GM23248 (cell line): Measurements from ENCODE around the gene LRIG1. TPM values are rescaled to one million over a fixed set of nuclear protein-coding genes. Genes with fewer than 3 reads are reported as not detected.

Experiments used
- DNase-seq: peaks from one replicate; pipeline ENCODE4 v3.0.0-alpha.2; 2015
- H2AFZ ChIP-seq: fragments of 200-600 bp; sonication (generic); 2 replicates; pipeline ENCODE4 v1.6.1; 2016; ENCODE audit warnings: antibody characterized with exemption
- H3F3A ChIP-seq: fragments of 200-600 bp; sonication (generic); 2 replicates; pipeline ENCODE4 v1.6.1; 2016; ENCODE audit warnings: mild to moderate bottlenecking, antibody characterized with exemption, mixed run types; ENCODE audit not compliant: insufficient read depth
- H3K27ac ChIP-seq: fragments of 200-600 bp; sonication (generic); 2 replicates; pipeline ENCODE4 v1.5.1; 2016; ENCODE audit warnings: mild to moderate bottlenecking
- H3K27me3 ChIP-seq: fragments of 200-600 bp; sonication (generic); replicated peaks from 2 replicates; pipeline ENCODE4 v1.6.1; 2016; ENCODE audit warnings: mild to moderate bottlenecking; ENCODE audit not compliant: insufficient read depth
- H3K36me3 ChIP-seq: fragments of 200-600 bp; sonication (generic); 2 replicates; pipeline ENCODE4 v1.6.1; 2016; ENCODE audit warnings: low read depth, mild to moderate bottlenecking
- H3K4me1 ChIP-seq: fragments of 200-600 bp; sonication (generic); 2 replicates; pipeline ENCODE4 v1.6.1; 2016; ENCODE audit warnings: mild to moderate bottlenecking; ENCODE audit not compliant: insufficient read depth
- H3K4me2 ChIP-seq: fragments of 200-600 bp; sonication (generic); one replicate; pipeline ENCODE4 v1.6.1; 2016; ENCODE audit warnings: mild to moderate bottlenecking; ENCODE audit not compliant: unreplicated experiment
- H3K4me3 ChIP-seq: fragments of 200-600 bp; sonication (generic); 2 replicates; pipeline ENCODE4 v1.5.1; 2016; ENCODE audit warnings: mild to moderate bottlenecking
- H3K79me2 ChIP-seq: fragments of 200-600 bp; sonication (generic); 2 replicates; pipeline ENCODE4 v1.6.1; 2016; ENCODE audit warnings: mild to moderate bottlenecking; ENCODE audit not compliant: insufficient read depth
- H3K9ac ChIP-seq: fragments of 200-600 bp; sonication (generic); 2 replicates; pipeline ENCODE4 v1.6.1; 2016; ENCODE audit warnings: mild to moderate bottlenecking
- H3K9me2 ChIP-seq: fragments of 200-600 bp; sonication (generic); 2 replicates; pipeline ENCODE4 v1.6.1; 2016; ENCODE audit warnings: mixed run types, mild to moderate bottlenecking, moderate library complexity; ENCODE audit not compliant: insufficient read depth
- H3K9me3 ChIP-seq: fragments of 200-600 bp; sonication (generic); one replicate; pipeline ENCODE4 v1.6.1; 2017; ENCODE audit warnings: low read depth
- H4K20me1 ChIP-seq: fragments of 200-600 bp; sonication (generic); 2 replicates; pipeline ENCODE4 v1.6.0; 2016; ENCODE audit not compliant: insufficient read depth
- EZH2 ChIP-seq: fragments of 200-600 bp; sonication (generic); IDR thresholded peaks from 2 replicates; pipeline ENCODE4 v1.6.1; 2018; ENCODE audit warnings: antibody characterized with exemption, mild to moderate bottlenecking; ENCODE audit not compliant: insufficient read depth, poor library complexity, severe bottlenecking
- EZH2phosphoT487 ChIP-seq: fragments of 200-600 bp; sonication (generic); IDR thresholded peaks from 2 replicates; pipeline ENCODE4 v1.6.1; 2018; ENCODE audit warnings: antibody characterized with exemption, moderate library complexity, mild to moderate bottlenecking, low read depth; ENCODE audit not compliant: insufficient read depth
- WGBS, 2 experiments: methylation state at CpG; one replicate each; pipeline ENCODE4 v1.1.6; 2015 to 2017; ENCODE audit warnings: low lambda C conversion rate in 2 of 2, low coverage in 1 of 2; ENCODE audit errors: missing lambda C conversion rate in 2 of 2; 5-methylcytosine and 5-hydroxymethylcytosine counted together
- in situ Hi-C: fragments of 300-500 bp; cut with MboI; formaldehyde crosslinking; loops from 2 replicates; pipeline ENCODE4 v1.15.0; 2020
- polyA plus RNA-seq: library from polyadenylated mRNA; unstranded; fragments of >200 nt; fragmentation: Nextera tagmentation; extraction: Ambion mirVana; gene quantifications from 2 replicates; pipeline ENCODE4 v1.2.1, GENCODE V29; 2016
- total RNA-seq: library from RNA; depleted of rRNA; stranded (reverse); fragments of >200 nt; shearing (Covaris generic); gene quantifications from 2 replicates; pipeline ENCODE4 v1.2.3, GENCODE V29; 2014

Gene LRIG1
- total and polyA plus RNA-seq, 2 experiments from 2014 or later: 3.1 to 6.5 TPM

GRCh38 chr3:66473692-66474091 is 27.1 kb downstream of the LRIG1 start:
- peak overlapping the region; percentile 63 for H3K9ac ChIP-seq
- peaks cover 29% of the 10 kb centered on the region for H3K4me1 ChIP-seq
- H3K79me2 ChIP-seq: peaks cover 15% of the 10 kb centered on the region
- peak overlapping the region; percentile 72 for H3K4me2 ChIP-seq
- peak overlapping the region; percentile 41 for H3K4me3 ChIP-seq
- no peaks in the 10 kb centered on the region for H3K9me3 ChIP-seq
- TF ChIP-seq EZH2phosphoT487 (no peak), EZH2 (no peak)
- H4K20me1 ChIP-seq: no peaks in the 10 kb centered on the region
- 7 to 11% methylated on average over 11 of the region's 11 CpGs for WGBS, 2 experiments
- peak overlapping the region; percentile 65 for H2AFZ ChIP-seq
- DNase-seq: peak; percentile 90
- in situ Hi-C loops: no loop called here
- H3K36me3 ChIP-seq: no peaks in the 10 kb centered on the region
- H3K27ac ChIP-seq: peak overlapping the region; percentile 66
- peaks cover 28% of the 10 kb centered on the region for H3F3A ChIP-seq
- H3K9me2 ChIP-seq: no peaks in the 10 kb centered on the region
- H3K27me3 ChIP-seq: no peaks in the 10 kb centered on the region

DNA sequence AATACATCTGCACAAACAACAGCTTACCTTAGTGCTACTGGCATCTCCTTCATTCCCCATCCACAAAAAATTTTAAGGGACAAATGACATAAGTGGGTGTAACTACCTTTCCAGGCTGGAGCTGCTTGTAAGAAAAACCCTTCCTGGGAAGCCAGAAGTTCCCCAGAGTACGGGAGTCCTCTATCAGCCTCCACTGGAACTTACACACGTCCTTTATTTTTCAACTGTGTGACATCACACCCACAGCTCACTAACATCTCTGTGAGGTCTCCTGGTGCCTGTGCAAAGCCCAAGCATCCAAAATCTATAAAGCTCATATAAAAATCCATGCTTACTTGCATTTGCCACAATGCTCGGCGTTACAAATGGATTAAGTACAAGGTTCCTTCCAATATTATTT is 27.6 kb downstream of the LRIG1 start:
- in situ Hi-C loops: no loop called here
- H3K9ac ChIP-seq: peak overlapping the region; percentile 63
- H3K36me3 ChIP-seq: no peaks in the 10 kb centered on the region
- H3K4me3 ChIP-seq: peak overlapping the region; percentile 41
- peak overlapping the region; percentile 66 for H3K27ac ChIP-seq
- H4K20me1 ChIP-seq: no peaks in the 10 kb centered on the region
- H3K27me3 ChIP-seq: no peaks in the 10 kb centered on the region
- peak overlapping the region; percentile 65 for H2AFZ ChIP-seq
- H3K9me2 ChIP-seq: no peaks in the 10 kb centered on the region
- peaks cover 34% of the 10 kb centered on the region for H3K4me1 ChIP-seq
- peak overlapping the region; percentile 72 for H3K4me2 ChIP-seq
- 22 to 24% methylated on average over 4 of the region's 4 CpGs for WGBS, 2 experiments
- peak; percentile 43 for DNase-seq
- peaks cover 34% of the 10 kb centered on the region for H3F3A ChIP-seq
- H3K9me3 ChIP-seq: no peaks in the 10 kb centered on the region
- H3K79me2 ChIP-seq: peaks cover 11% of the 10 kb centered on the region
- TF ChIP-seq EZH2phosphoT487: no peak
- no peak for TF ChIP-seq EZH2

GRCh38 chr3:66472313-66473134 is 28.3 kb downstream of the LRIG1 start:
- H3K27ac ChIP-seq: peak overlapping the region; percentile 66
- no peaks in the 10 kb centered on the region for H3K36me3 ChIP-seq
- peak overlapping the region; percentile 72 for H3K4me2 ChIP-seq
- no peaks in the 10 kb centered on the region for H3K9me2 ChIP-seq
- H3K4me3 ChIP-seq: peak overlapping the region; percentile 41
- peaks cover 8% of the 10 kb centered on the region; the same call in 1 of the 2 replicates for H3K79me2 ChIP-seq
- no peaks in the 10 kb centered on the region for H3K27me3 ChIP-seq
- in situ Hi-C loops: no loop called here
- WGBS, 2 experiments: 6 to 9% methylated on average over 12 of the region's 12 CpGs
- TF ChIP-seq EZH2phosphoT487 (no peak), EZH2 (no peak)
- no peaks in the 10 kb centered on the region for H4K20me1 ChIP-seq
- peak overlapping the region; percentile 65; the same call in 1 of the 2 replicates for H2AFZ ChIP-seq
- peaks cover 41% of the 10 kb centered on the region for H3K4me1 ChIP-seq
- peak; percentile 90 for DNase-seq
- peak overlapping the region; percentile 63 for H3K9ac ChIP-seq
- peaks cover 40% of the 10 kb centered on the region for H3F3A ChIP-seq
- H3K9me3 ChIP-seq: no peaks in the 10 kb centered on the region

DNA sequence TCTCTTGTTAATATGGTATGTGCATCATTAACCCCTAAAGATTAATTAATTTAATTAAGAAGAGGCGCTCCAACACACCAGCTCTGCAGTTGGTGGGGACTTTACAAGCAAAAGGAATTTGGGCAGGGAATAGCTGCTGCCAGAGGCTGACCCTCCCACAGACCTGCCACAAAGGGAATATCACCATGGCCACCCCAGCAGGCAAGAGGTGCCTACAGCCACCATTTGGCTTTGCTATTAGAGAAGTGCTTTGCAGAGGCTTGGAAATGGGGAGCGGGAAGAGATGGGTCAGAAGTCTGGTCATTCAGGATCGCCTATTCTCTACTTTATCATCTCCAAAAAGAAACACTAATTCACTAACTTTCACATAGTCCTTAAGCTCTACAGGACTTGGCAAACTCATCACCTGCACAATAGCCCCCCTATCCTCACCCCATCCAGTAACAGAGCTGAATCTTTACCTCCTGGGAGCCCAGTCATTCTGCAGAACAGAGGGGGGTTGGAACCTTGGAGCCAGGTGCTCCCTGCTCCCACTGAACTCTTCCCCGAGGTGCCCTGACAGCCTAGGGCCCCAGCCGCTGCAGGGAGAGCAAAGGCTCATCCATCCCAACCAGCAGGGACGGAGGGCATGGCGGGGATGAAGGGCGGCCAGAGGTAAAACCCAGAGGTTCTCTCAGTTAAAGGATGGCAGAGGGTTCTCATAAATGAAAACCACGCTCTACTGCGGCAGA is 29.7 kb downstream of the LRIG1 start:
- Histone ChIP-seq H3K27ac (no peak overlapping the region), H3K36me3 (no peaks in the 10 kb centered on the region), H3K9ac (no peak overlapping the region), H3K9me3 (no peaks in the 10 kb centered on the region), H4K20me1 (no peaks in the 10 kb centered on the region), H3K4me1 (peaks cover 43% of the 10 kb centered on the region), H3K79me2 (peaks cover 4% of the 10 kb centered on the region; the same call in 1 of the 2 replicates), H2AFZ (no peak overlapping the region), H3K27me3 (no peaks in the 10 kb centered on the region), H3F3A (peaks cover 42% of the 10 kb centered on the region), H3K4me3 (no peak overlapping the region), H3K4me2 (no peak overlapping the region), H3K9me2 (no peaks in the 10 kb centered on the region)
- TF ChIP-seq EZH2phosphoT487 (no peak), EZH2 (no peak)
- 94 to 95% methylated on average over 10 of the region's 10 CpGs for WGBS, 2 experiments
- DNase-seq: no peak
- in situ Hi-C loops: no loop called here
